MM.1S (cell line): ENCODE measurements around the gene C2CD3.

Source experiments
- DNase-seq: peaks from one replicate; pipeline ENCODE4 v3.0.0-alpha.2; 2015
- H2AFZ ChIP-seq: fragments of 300-600 bp; sonication (generic); 2 replicates; pipeline ENCODE4 v1.6.0; 2016; ENCODE audit warnings: antibody characterized with exemption, low read length
- H3F3A ChIP-seq: fragments of 300-600 bp; sonication (generic); 2 replicates; pipeline ENCODE4 v1.6.1; 2016; ENCODE audit warnings: mild to moderate bottlenecking, antibody characterized with exemption, low read length, moderate library complexity, mixed read lengths; ENCODE audit not compliant: insufficient read depth
- H3K27ac ChIP-seq: fragments of 300-600 bp; sonication (generic); 2 replicates; pipeline ENCODE4 v1.5.1; 2016; ENCODE audit warnings: mild to moderate bottlenecking, low read length
- H3K27me3 ChIP-seq: fragments of 300-600 bp; sonication (generic); replicated peaks from 2 replicates; pipeline ENCODE4 v1.6.0; 2016; ENCODE audit warnings: low read length; ENCODE audit not compliant: insufficient read depth
- H3K36me3 ChIP-seq: fragments of 300-600 bp; sonication (generic); replicated peaks from 2 replicates; pipeline ENCODE4 v1.6.1; 2016; ENCODE audit warnings: mild to moderate bottlenecking, low read length, mixed read lengths; ENCODE audit not compliant: insufficient read depth
- H3K4me1 ChIP-seq: fragments of 300-600 bp; sonication (generic); 2 replicates; pipeline ENCODE4 v1.6.1; 2016; ENCODE audit warnings: low read length, mixed read lengths
- H3K4me2 ChIP-seq: fragments of 300-600 bp; sonication (generic); 2 replicates; pipeline ENCODE4 v1.6.0; 2016; ENCODE audit warnings: low read depth, low read length
- H3K4me3 ChIP-seq: fragments of 300-600 bp; sonication (generic); 2 replicates; pipeline ENCODE4 v1.5.1; 2016; ENCODE audit warnings: low read length, mixed read lengths
- H3K79me2 ChIP-seq: fragments of 300-600 bp; sonication (generic); 2 replicates; pipeline ENCODE4 v1.6.1; 2016; ENCODE audit warnings: mixed run types, low read length, mixed read lengths
- H3K9ac ChIP-seq: fragments of 300-600 bp; sonication (generic); 2 replicates; pipeline ENCODE4 v1.6.1; 2016; ENCODE audit warnings: low read length, mixed read lengths
- H3K9me2 ChIP-seq: fragments of 300-600 bp; sonication (generic); replicated peaks from 2 replicates; pipeline ENCODE4 v1.6.1; 2016; ENCODE audit warnings: mild to moderate bottlenecking, low read length, mixed read lengths; ENCODE audit not compliant: insufficient read depth
- H3K9me3 ChIP-seq: fragments of 300-600 bp; sonication (generic); replicated peaks from 2 replicates; pipeline ENCODE4 v1.6.1; 2016; ENCODE audit warnings: mild to moderate bottlenecking, low read length, mixed read lengths; ENCODE audit not compliant: insufficient read depth
- H4K20me1 ChIP-seq: fragments of 300-600 bp; sonication (generic); 2 replicates; pipeline ENCODE4 v1.6.1; 2016; ENCODE audit warnings: mild to moderate bottlenecking, low read length, moderate library complexity, mixed read lengths; ENCODE audit not compliant: insufficient read depth
- EZH2 ChIP-seq: fragments of 300-600 bp; sonication (generic); optimal IDR thresholded peaks from 2 replicates; pipeline ENCODE3; 2017; ENCODE audit warnings: low read depth, mild to moderate bottlenecking, antibody characterized with exemption, low read length, mixed read lengths
- EZH2phosphoT487 ChIP-seq: fragments of 300-600 bp; sonication (generic); IDR thresholded peaks from 2 replicates; pipeline ENCODE4 v1.6.1; 2018; ENCODE audit warnings: antibody characterized with exemption, low read length
- TF ChIP-seq, protein P1 (sequence below): fragments of 300-600 bp; sonication (generic); IDR thresholded peaks from 2 replicates; pipeline ENCODE4 v1.5.1; 2016; ENCODE audit warnings: antibody characterized with exemption, low read length, mixed read lengths

Gene C2CD3

DNA sequence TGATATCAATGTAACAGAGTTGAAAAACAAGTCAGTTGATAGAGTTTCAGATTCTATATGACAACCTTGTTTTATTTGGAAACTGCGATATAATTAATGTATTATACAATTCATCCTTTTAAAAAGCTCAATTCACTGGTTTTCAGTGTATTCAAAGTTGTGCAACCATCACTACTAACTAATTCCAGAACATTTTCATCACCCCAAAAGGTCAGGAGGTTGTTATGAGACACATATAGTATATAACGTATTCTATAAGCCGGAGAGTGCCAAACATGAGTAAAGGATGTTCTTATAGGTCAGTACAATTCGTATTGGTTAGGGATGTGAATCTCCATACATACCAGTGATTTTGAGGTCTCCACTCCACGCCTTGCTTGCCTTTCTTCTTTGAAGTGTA is 121.8 kb downstream of the C2CD3 start:
- H4K20me1 ChIP-seq = no peaks in the 10 kb centered on the region
- no peaks in the 10 kb centered on the region for H3K27me3 ChIP-seq
- TF ChIP-seq EZH2phosphoT487 (no peak), EZH2 (no peak)
- TF ChIP-seq, protein P1, sequence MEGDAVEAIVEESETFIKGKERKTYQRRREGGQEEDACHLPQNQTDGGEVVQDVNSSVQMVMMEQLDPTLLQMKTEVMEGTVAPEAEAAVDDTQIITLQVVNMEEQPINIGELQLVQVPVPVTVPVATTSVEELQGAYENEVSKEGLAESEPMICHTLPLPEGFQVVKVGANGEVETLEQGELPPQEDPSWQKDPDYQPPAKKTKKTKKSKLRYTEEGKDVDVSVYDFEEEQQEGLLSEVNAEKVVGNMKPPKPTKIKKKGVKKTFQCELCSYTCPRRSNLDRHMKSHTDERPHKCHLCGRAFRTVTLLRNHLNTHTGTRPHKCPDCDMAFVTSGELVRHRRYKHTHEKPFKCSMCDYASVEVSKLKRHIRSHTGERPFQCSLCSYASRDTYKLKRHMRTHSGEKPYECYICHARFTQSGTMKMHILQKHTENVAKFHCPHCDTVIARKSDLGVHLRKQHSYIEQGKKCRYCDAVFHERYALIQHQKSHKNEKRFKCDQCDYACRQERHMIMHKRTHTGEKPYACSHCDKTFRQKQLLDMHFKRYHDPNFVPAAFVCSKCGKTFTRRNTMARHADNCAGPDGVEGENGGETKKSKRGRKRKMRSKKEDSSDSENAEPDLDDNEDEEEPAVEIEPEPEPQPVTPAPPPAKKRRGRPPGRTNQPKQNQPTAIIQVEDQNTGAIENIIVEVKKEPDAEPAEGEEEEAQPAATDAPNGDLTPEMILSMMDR = no peak
- H3K9ac ChIP-seq = no peak overlapping the region
- no peak overlapping the region for H3K4me3 ChIP-seq
- no peak overlapping the region for H2AFZ ChIP-seq
- no peak overlapping the region for H3K27ac ChIP-seq
- no peaks in the 10 kb centered on the region for H3K79me2 ChIP-seq
- H3K9me2 ChIP-seq = no peaks in the 10 kb centered on the region
- H3F3A ChIP-seq = no peaks in the 10 kb centered on the region
- no peak for DNase-seq
- no peak overlapping the region for H3K4me2 ChIP-seq
- H3K9me3 ChIP-seq = no peaks in the 10 kb centered on the region
- no peaks in the 10 kb centered on the region for H3K4me1 ChIP-seq
- H3K36me3 ChIP-seq = no peaks in the 10 kb centered on the region

DNA sequence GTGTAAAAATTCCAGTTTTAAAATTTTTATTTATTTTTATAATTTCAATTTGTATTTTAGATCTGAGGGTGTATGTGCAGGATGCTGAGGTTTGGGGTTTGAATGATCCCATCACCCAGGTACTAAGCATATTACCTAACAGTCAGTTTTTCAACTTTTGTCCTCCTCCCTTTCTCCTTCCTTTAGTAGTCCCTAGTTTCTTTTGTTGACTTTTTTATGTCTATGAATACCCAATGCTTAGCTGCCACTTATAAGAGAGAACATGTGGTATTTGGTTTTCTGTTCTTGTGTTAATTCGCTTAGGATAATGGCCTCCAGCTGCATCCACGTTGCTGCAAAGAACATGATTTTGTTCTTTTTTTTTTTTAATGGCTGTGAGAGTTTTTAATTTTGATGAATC is 126.3 kb downstream of the C2CD3 start:
- H3K9me2 ChIP-seq = no peaks in the 10 kb centered on the region
- no peaks in the 10 kb centered on the region for H3F3A ChIP-seq
- TF ChIP-seq, protein P1 = no peak
- no peak for TF ChIP-seq EZH2
- TF ChIP-seq EZH2phosphoT487 = no peak
- H4K20me1 ChIP-seq = no peaks in the 10 kb centered on the region
- no peaks in the 10 kb centered on the region for H3K79me2 ChIP-seq
- no peak overlapping the region for H3K9ac ChIP-seq
- no peaks in the 10 kb centered on the region for H3K36me3 ChIP-seq
- no peak overlapping the region for H3K4me3 ChIP-seq
- DNase-seq = no peak
- no peak overlapping the region for H3K4me2 ChIP-seq
- no peaks in the 10 kb centered on the region for H3K4me1 ChIP-seq
- H3K27me3 ChIP-seq = no peaks in the 10 kb centered on the region
- no peak overlapping the region for H2AFZ ChIP-seq
- no peaks in the 10 kb centered on the region for H3K9me3 ChIP-seq
- no peak overlapping the region for H3K27ac ChIP-seq

GRCh38 chr11:74043450-74043849 is 127.4 kb downstream of the C2CD3 start:
- Histone ChIP-seq H4K20me1 (no peaks in the 10 kb centered on the region), H2AFZ (no peak overlapping the region), H3K4me3 (no peak overlapping the region), H3F3A (no peaks in the 10 kb centered on the region), H3K79me2 (no peaks in the 10 kb centered on the region), H3K4me2 (no peak overlapping the region), H3K36me3 (no peaks in the 10 kb centered on the region), H3K27me3 (no peaks in the 10 kb centered on the region), H3K27ac (no peak overlapping the region), H3K9ac (no peak overlapping the region), H3K9me3 (no peaks in the 10 kb centered on the region), H3K4me1 (no peaks in the 10 kb centered on the region), H3K9me2 (no peaks in the 10 kb centered on the region)
- TF ChIP-seq, protein P1 = no peak
- TF ChIP-seq EZH2phosphoT487 (no peak), EZH2 (no peak)
- DNase-seq = no peak

GRCh38 chr11:74037309-74037708 is 133.5 kb downstream of the C2CD3 start:
- Histone ChIP-seq H3K4me3 (no peak overlapping the region), H3K4me1 (no peaks in the 10 kb centered on the region), H3K36me3 (no peaks in the 10 kb centered on the region), H3K4me2 (no peak overlapping the region), H3K9me3 (no peaks in the 10 kb centered on the region), H3F3A (no peaks in the 10 kb centered on the region), H3K27ac (no peak overlapping the region), H3K9me2 (no peaks in the 10 kb centered on the region), H2AFZ (no peak overlapping the region), H3K9ac (no peak overlapping the region), H4K20me1 (no peaks in the 10 kb centered on the region), H3K27me3 (no peaks in the 10 kb centered on the region), H3K79me2 (no peaks in the 10 kb centered on the region)
- no peak for DNase-seq
- TF ChIP-seq, protein P1 = no peak
- TF ChIP-seq EZH2phosphoT487 (no peak), EZH2 (no peak)
